ENCODE measurements around the gene ZC3H10. TPM values are rescaled to one million over a fixed set of nuclear protein-coding genes. Genes with fewer than 3 reads are reported as not detected.

The ZC3H10 gene
- total RNA-seq, 1 experiment from 2014 or later: 11.3 TPM

- CTCF ChIA-PET: interaction anchor here (1.2 to 3.4 kb wide), 6 partner anchors 9 to 47 kb away, joined by 3 to 20 read pairs (median 6); partner anchors contain the start of genes MYL6B, SMARCC2 and ZC3H10
- peaks cover 49% of the 10 kb centered on the region for H3K4me1 Mint-ChIP-seq
- H3K4me3 Mint-ChIP-seq: peak overlapping the region; percentile 96
- ATAC-seq: peak; percentile 0; the same call in 1 of the 2 replicates
- TF ChIP-seq USF1 (CRISPR knock-in tag; IDR thresholded peaks at IDR 0.05) (0 out of 2 replicates have a peak, but pooled peaks have one; percentile 11), ZSCAN18 (CRISPR knock-in tag; IDR thresholded peaks at IDR 0.05) (no peak), SMAD3 (CRISPR knock-in tag; IDR thresholded peaks at IDR 0.05; ENCODE audit: borderline replicate concordance) (0 out of 2 replicates have a peak, but pooled peaks have one; percentile 15), NFE2L1 (CRISPR knock-in tag; IDR thresholded peaks at IDR 0.05) (0 out of 2 replicates have a peak, but pooled peaks have one; percentile 42), NFYB (CRISPR knock-in tag; conservative IDR thresholded peaks at IDR 0.05; ENCODE audit: low read depth) (no peak)
- H3K27me3 Mint-ChIP-seq (ENCODE audit: low read depth): no peaks in the 10 kb centered on the region
- DNase-seq (ENCODE audit: low spot score): no peak
- POLR2A ChIA-PET: interaction anchor here (1.0 to 7.2 kb wide), 7 partner anchors 9 to 79 kb away, joined by 3 to 104 read pairs (median 25); partner anchors contain the start of genes ESYT1, MYL6B, RNF41 and SMARCC2
- peaks cover 63% of the 10 kb centered on the region for H3K36me3 Mint-ChIP-seq
- peak overlapping the region; percentile 92 for H3K27ac Mint-ChIP-seq
- no peaks in the 10 kb centered on the region for H3K9me3 Mint-ChIP-seq
Measured at GRCh38 chr12:56160193-56160763, 42.2 kb downstream of the ZC3H10 start.

GRCh38 chr12:56160894-56161689 lies 43.0 kb downstream of the ZC3H10 start:
- DNase-seq (ENCODE audit: low spot score) (no peak), ATAC-seq (no peak)
- POLR2A ChIA-PET: interaction anchor here (0.6 to 7.2 kb wide), 9 partner anchors 9 to 199 kb away, joined by 3 to 104 read pairs (median 15); partner anchors contain the start of genes ESYT1, MYL6B, PA2G4 and RNF41
- Mint-ChIP-seq H3K27ac (peak overlapping the region; percentile 95), H3K4me1 (peaks cover 49% of the 10 kb centered on the region), H3K36me3 (peaks cover 63% of the 10 kb centered on the region), H3K27me3 (ENCODE audit: low read depth) (no peaks in the 10 kb centered on the region), H3K9me3 (no peaks in the 10 kb centered on the region), H3K4me3 (peak overlapping the region; percentile 96)
- CTCF ChIA-PET: interaction anchor here (1.2 to 3.4 kb wide), 4 partner anchors 9 to 42 kb away, joined by 3 to 20 read pairs (median 10); partner anchors contain the start of genes MYL6B, SMARCC2 and ZC3H10
- TF ChIP-seq E2F5 (CRISPR knock-in tag; IDR thresholded peaks at IDR 0.05) (no peak), TEAD4 (CRISPR knock-in tag; IDR thresholded peaks at IDR 0.05) (no peak), ERG (CRISPR knock-in tag; IDR thresholded peaks at IDR 0.05) (0 out of 2 replicates have a peak, but pooled peaks have one; percentile 50), NFE2L1 (CRISPR knock-in tag; IDR thresholded peaks at IDR 0.05) (no peak)

GRCh38 chr12:56161690-56162351 lies 43.8 kb downstream of the ZC3H10 start:
- H3K4me1 Mint-ChIP-seq: peaks cover 49% of the 10 kb centered on the region
- no peak for ATAC-seq
- POLR2A ChIA-PET: interaction anchor here (0.7 to 7.2 kb wide), 10 partner anchors 10 to 1862 kb away, joined by 3 to 104 read pairs (median 12); partner anchors contain the start of genes ESYT1, MYL6B, PA2G4 and RNF41
- peak overlapping the region; percentile 95 for H3K27ac Mint-ChIP-seq
- DNase-seq (ENCODE audit: low spot score): no peak
- H3K4me3 Mint-ChIP-seq: peak overlapping the region; percentile 7; the same call in 1 of the 2 replicates
- peaks cover 67% of the 10 kb centered on the region for H3K36me3 Mint-ChIP-seq
- no peaks in the 10 kb centered on the region for H3K27me3 Mint-ChIP-seq (ENCODE audit: low read depth)
- H3K9me3 Mint-ChIP-seq: no peaks in the 10 kb centered on the region
- CTCF ChIA-PET: interaction anchor here (1.2 to 3.4 kb wide), 6 partner anchors 10 to 43 kb away, joined by 3 to 21 read pairs (median 12); partner anchors contain the start of genes ESYT1, MYL6B, SMARCC2 and ZC3H10
- TF ChIP-seq STAT6 (CRISPR knock-in tag; conservative IDR thresholded peaks at IDR 0.05; ENCODE audit: low read depth): no peak
- TF ChIP-seq ATF6 (CRISPR knock-in tag; IDR thresholded peaks at IDR 0.05): no peak
- TF ChIP-seq PRRX2 (CRISPR knock-in tag; IDR thresholded peaks at IDR 0.05): peak; percentile 84; the same call in 1 of the 2 replicates
- TF ChIP-seq EMX1 (CRISPR knock-in tag; IDR thresholded peaks at IDR 0.05): peak; percentile 72; the same call in 1 of the 2 replicates
- TF ChIP-seq ZNF671 (CRISPR knock-in tag; IDR thresholded peaks at IDR 0.05): peak; percentile 35; the same call in 1 of the 2 replicates
- TF ChIP-seq ZNF416 (CRISPR knock-in tag; IDR thresholded peaks at IDR 0.05): peak; percentile 64; the same call in 1 of the 2 replicates
- 0 out of 2 replicates have a peak, but pooled peaks have one; percentile 17 for TF ChIP-seq ERG (CRISPR knock-in tag; IDR thresholded peaks at IDR 0.05)

All from WTC11 (cell line).